SU-DHL-6 (cell line): ENCODE results near the gene COL25A1.

Experiments
- EZH2phosphoT487 ChIP-seq: fragments of 200-600 bp; sonication (generic), shearing (Covaris generic); conservative IDR thresholded peaks from 2 replicates; pipeline ENCODE4 v1.6.1; 2018; ENCODE audit warnings: mild to moderate bottlenecking, antibody characterized with exemption, low read length, moderate library complexity, mixed read lengths
- TF ChIP-seq, protein P1 (sequence below): fragments of 200-600 bp; sonication (generic); IDR thresholded peaks from one replicate; pipeline ENCODE4 v1.5.1; 2017; ENCODE audit warnings: antibody characterized with exemption, mild to moderate bottlenecking, low read length, moderate library complexity; ENCODE audit not compliant: insufficient read depth, poor library complexity, severe bottlenecking

DNA sequence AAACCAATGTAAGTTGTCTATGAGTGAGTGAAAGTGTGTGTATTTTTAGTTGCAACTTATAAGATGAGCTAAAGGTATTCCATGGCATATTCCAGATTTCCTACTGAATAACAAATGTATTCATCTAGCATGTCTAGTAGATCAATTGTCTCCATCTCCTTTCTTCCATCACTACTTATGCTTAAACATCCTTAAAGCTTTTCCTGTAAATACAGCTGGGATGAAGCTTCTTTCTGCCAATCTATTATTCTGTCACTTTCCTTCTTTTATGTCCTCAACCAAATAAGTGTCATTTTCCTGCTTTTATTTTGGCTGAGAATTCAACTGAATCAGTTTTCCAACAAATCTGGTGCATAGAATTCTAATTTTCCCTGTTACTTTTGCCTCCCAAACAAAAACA, 136.3 kb downstream of the COL25A1 start:
- TF ChIP-seq, protein P1, sequence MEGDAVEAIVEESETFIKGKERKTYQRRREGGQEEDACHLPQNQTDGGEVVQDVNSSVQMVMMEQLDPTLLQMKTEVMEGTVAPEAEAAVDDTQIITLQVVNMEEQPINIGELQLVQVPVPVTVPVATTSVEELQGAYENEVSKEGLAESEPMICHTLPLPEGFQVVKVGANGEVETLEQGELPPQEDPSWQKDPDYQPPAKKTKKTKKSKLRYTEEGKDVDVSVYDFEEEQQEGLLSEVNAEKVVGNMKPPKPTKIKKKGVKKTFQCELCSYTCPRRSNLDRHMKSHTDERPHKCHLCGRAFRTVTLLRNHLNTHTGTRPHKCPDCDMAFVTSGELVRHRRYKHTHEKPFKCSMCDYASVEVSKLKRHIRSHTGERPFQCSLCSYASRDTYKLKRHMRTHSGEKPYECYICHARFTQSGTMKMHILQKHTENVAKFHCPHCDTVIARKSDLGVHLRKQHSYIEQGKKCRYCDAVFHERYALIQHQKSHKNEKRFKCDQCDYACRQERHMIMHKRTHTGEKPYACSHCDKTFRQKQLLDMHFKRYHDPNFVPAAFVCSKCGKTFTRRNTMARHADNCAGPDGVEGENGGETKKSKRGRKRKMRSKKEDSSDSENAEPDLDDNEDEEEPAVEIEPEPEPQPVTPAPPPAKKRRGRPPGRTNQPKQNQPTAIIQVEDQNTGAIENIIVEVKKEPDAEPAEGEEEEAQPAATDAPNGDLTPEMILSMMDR = no peak
- no peak for TF ChIP-seq EZH2phosphoT487
